ENCODE data around the gene RNF217. TPM values are rescaled to one million over a fixed set of nuclear protein-coding genes. Genes with fewer than 3 reads are reported as not detected.
"Not testable (repeated sequence)": the region's sequence is repeated elsewhere in the genome, so short reads cannot be mapped to it uniquely, and the experiment has no call there.

RNF217 gene
- total RNA-seq, 1 donor from 2014 or later = 27.7 TPM

GRCh38 chr6:125125856-125126255, 163.6 kb downstream of the RNF217 start:
- DNase-seq (ENCODE audit: low read depth) = not testable (repeated sequence)

- no peak for DNase-seq (ENCODE audit: low read depth)
Measured at GRCh38 chr6:125129354-125129753, 167.1 kb downstream of the RNF217 start.

DNA sequence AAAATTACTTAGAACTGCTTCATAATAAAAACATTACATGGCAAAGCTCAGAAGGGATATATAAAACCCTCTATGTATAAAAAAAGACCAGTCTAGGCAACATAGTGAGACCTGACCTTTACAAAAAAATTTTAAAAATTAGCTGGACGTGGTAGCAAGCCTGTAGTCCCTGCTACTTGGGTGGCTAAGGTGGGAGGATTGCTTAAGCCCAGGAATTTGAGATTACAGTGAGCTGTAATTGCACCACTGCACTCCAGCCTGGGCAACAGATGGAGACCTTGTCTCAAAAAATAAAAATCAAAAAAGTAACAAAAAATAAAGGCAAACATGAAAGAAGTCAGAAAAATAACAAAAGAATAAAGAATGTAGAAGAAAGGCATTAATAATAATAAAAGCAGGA, 169.8 kb downstream of the RNF217 start:
- DNase-seq (ENCODE audit: low read depth) = no peak

- DNase-seq (ENCODE audit: low read depth) = no peak
Measured at GRCh38 chr6:125136378-125136777, 174.1 kb downstream of the RNF217 start.

DNA sequence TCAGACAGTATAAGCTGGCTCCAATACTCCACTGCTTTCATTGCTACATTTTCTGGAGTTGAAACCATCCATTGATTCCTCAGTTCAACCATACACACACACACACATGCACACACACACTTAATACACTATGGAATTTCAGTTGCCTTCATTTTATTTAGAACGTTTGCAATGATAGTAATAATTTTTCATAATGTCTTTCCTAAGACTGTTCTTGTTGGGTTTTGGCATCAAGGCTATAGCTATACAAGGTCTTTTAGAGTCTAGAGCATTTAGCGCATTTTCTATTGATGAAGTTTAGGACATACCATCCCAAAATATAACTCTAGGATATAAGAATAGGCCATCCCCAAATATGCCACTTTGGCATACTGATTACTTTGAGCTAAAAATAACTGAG, 175.8 kb downstream of the RNF217 start:
- no peak for DNase-seq (ENCODE audit: low read depth)

GRCh38 chr6:125140808-125141207, 178.6 kb downstream of the RNF217 start:
- no peak for DNase-seq (ENCODE audit: low read depth)

Other genes starting within 250 kb of the RNF217 start
- 105 and 188 TPM in 2 replicates for gene TPD52L1, start 191.3 kb downstream of the RNF217 start, total RNA-seq

All from renal cortical epithelial cell (primary cell).